C4-2B (cell line): Measurements from ENCODE around the gene GP5.

ENCODE experiments used
- ZFX ChIP-seq: fragments of 450-650 bp; IDR thresholded peaks from 2 replicates; pipeline ENCODE4 v1.6.1; 2017
- TF ChIP-seq, protein P1 (sequence below): fragments of 450-650 bp; conservative IDR thresholded peaks from 2 replicates; pipeline ENCODE4 v1.5.1; 2017; ENCODE audit warnings: mild to moderate bottlenecking

DNA sequence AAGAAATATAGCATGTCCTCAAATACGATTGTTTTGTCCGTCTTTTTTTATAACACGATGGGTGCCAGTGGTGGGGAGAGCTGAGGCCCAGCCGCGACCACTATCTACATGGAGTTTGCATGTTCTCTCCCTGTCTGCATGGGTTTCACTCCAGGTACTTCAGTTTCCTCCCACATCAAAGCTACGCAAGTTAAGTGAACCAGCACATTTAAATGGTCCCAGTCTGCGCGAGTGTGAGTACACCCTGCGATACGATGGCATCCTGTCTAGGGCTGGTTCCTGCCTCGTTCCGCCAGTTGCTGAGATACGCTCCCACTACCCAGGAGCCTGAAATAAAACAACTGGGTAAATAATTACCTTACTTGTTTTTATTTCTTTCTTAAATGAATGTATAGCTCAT is 47.1 kb upstream of the GP5 start:
- TF ChIP-seq, protein P1, sequence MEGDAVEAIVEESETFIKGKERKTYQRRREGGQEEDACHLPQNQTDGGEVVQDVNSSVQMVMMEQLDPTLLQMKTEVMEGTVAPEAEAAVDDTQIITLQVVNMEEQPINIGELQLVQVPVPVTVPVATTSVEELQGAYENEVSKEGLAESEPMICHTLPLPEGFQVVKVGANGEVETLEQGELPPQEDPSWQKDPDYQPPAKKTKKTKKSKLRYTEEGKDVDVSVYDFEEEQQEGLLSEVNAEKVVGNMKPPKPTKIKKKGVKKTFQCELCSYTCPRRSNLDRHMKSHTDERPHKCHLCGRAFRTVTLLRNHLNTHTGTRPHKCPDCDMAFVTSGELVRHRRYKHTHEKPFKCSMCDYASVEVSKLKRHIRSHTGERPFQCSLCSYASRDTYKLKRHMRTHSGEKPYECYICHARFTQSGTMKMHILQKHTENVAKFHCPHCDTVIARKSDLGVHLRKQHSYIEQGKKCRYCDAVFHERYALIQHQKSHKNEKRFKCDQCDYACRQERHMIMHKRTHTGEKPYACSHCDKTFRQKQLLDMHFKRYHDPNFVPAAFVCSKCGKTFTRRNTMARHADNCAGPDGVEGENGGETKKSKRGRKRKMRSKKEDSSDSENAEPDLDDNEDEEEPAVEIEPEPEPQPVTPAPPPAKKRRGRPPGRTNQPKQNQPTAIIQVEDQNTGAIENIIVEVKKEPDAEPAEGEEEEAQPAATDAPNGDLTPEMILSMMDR, result no peak
- no peak for TF ChIP-seq ZFX
